ENCODE measurements around the gene FOXRED1. TPM values are rescaled to one million over a fixed set of nuclear protein-coding genes. Genes with fewer than 3 reads are reported as not detected.
"Not testable (repeated sequence)": the region's sequence is repeated elsewhere in the genome, so short reads cannot be mapped to it uniquely, and the experiment has no call there.

Gene FOXRED1
- total RNA-seq, 1 donor from 2014 or later: 47.8 TPM

DNA sequence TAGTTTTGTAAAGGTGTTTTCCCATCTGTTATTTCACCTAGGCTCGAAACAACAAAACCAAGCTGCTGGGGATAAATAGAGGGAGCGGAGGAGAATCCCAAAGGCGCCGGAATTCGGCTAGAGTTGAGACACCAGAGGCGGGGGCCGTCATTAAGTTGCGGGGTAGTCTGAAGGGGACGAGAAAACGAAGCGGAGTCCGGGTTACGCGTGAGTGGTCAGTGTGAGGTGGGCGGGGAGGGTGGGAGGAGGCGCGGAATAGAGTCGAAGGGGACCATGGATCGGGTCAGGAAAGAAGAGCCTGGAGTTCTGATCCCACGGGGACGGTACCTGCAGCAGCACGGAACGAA is 620 bp upstream of the FOXRED1 start:
- intact Hi-C loops (cut with micrococcal nuclease): loop anchor here (1.0 to 5.0 kb wide), 6 partner anchors 205 to 1646 kb away; partner anchors contain the start of genes CHEK1, STT3A, TBRG1 and TMEM218

GRCh38 chr11:126277322-126277721 is 8.4 kb downstream of the FOXRED1 start:
- intact Hi-C loops (cut with micrococcal nuclease): no loop called here

- intact Hi-C loops (cut with micrococcal nuclease): no loop called here
These were observed 8.8 kb downstream of the FOXRED1 start for GRCh38 chr11:126277780-126278179.

DNA sequence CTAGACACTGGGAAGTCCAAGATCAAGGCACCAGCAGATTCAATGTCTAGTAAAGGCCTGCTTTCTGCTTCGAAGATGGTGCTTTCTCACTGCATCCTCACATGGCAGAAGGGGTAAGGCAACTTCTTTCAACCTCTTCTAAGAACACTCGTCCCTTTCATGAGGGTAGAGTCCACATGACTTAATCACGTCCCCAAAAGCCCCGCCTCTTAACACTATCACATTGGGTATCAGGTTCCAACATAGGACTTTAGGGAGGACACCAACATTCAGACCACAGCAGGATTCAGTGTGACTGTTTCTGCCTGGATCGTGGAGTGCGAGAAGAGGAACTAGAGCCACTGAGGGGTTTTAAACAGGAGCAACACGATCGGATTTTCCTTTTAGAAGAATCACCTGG is 10.2 kb downstream of the FOXRED1 start:
- intact Hi-C loops (cut with micrococcal nuclease): no loop called here

- intact Hi-C loops (cut with micrococcal nuclease): loop anchor here (5.0 kb wide), 3 partner anchors 218 to 393 kb away; partner anchors contain the start of genes CDON, DDX25, HYLS1 and PUS3
These were observed 11.6 kb downstream of the FOXRED1 start for GRCh38 chr11:126280595-126280994.

DNA sequence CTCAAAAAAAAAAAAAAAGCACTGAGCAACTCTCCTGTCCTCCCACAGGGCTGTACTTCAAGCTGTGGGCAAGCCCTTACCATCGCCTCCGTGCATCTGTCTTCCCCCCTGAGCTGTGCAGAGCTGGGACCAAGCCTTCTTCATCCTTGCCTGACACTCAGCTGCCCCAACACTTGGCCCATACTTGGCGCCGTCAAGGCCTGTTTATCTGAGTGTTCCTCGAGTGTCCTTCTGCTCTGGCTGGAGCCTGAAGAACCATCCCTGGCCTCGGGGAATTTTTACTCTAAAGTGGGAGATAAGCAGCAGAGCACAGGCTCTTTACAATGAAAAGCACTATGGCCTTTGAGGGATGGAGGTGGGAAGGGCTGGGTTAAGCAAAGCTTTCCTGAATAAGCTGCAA is 12.3 kb downstream of the FOXRED1 start:
- intact Hi-C loops (cut with micrococcal nuclease): loop anchor here (5.0 kb wide), 3 partner anchors 219 to 394 kb away; partner anchors contain the start of genes CDON, DDX25, HYLS1 and PUS3

DNA sequence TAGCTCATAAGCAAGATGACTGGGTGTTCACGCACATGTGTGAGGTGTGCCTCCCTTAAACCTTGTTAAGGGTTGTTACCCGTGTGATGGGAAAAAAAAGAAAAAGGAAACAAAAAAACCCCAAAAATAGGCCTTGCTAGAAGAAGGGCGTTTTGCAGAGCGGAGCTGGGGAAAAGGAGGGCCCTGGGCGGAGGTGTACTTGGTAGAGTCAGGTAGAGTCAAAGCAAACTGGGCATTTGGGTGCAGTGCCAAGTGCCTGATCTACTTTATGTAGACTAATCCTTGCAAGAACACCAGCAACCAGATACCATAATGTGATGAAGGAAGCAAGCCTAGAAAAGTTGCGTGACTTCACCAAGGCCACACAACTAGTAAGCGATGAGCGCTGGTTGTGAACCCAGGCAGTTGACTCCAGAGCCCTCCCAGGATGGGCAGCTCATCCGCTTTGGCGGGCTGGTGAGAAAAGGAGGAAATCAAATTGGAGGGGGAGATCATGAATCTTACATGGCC is 12.8 kb downstream of the FOXRED1 start:
- intact Hi-C loops (cut with micrococcal nuclease): loop anchor here (5.0 kb wide), 3 partner anchors 219 to 394 kb away; partner anchors contain the start of genes CDON, DDX25, HYLS1 and PUS3

DNA sequence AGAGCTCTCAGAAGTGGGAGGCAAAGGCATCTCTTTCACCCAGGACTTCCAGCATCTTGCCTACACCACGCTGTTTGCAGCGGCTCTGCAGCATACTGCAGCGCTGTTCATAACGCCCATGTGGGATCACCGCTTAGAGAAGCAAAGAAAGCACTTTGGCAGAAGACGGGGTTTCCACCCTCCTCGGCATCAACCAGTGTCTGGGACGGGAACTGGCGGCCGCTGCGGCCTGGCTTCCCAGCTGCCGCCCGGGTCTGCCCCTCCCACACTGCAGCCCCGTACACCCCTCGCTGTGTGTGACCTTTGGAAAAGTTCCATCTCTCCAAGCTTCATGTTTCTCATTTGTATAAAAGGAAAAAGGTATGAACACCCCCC is 13.4 kb downstream of the FOXRED1 start:
- intact Hi-C loops (cut with micrococcal nuclease): loop anchor here (5.0 kb wide), 3 partner anchors 220 to 395 kb away; partner anchors contain the start of genes CDON, DDX25, HYLS1 and PUS3

- intact Hi-C loops (cut with micrococcal nuclease): loop anchor here (1.0 to 5.0 kb wide), 7 partner anchors 14 to 396 kb away; partner anchors contain the start of genes CDON, DCPS, DDX25 and FAM118B
These were observed 14.0 kb downstream of the FOXRED1 start, which contains the start of gene TIRAP for GRCh38 chr11:126282736-126283591. TIRAP (plus strand) TSS chr11:126283093; CDS start chr11:126290895, 7,802 bp downstream.

DNA sequence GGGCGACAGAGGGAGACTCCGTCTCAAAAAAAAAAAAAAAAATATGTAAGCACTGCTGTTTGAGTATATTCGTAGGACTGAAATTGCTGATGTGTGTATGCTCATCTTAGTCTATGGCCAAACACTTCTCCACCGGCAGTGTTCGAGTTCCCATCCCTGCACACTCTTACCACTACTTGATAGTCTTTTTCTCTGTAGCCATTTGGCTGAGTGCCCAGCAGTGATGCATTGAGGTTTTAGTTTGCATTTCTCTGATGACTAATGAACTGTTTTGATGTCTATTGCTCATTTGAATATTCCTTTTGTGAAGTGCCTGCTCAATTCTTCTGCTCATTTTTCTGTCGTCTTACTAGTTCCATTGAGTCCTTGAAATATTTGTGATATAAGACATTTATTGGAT is 15.9 kb downstream of the FOXRED1 start:
- intact Hi-C loops (cut with micrococcal nuclease): loop anchor here (5.0 kb wide), 3 partner anchors 223 to 398 kb away; partner anchors contain the start of genes CDON, DDX25, HYLS1 and PUS3

GRCh38 chr11:126288237-126288636 is 19.3 kb downstream of the FOXRED1 start:
- intact Hi-C loops (cut with micrococcal nuclease): no loop called here

DNA sequence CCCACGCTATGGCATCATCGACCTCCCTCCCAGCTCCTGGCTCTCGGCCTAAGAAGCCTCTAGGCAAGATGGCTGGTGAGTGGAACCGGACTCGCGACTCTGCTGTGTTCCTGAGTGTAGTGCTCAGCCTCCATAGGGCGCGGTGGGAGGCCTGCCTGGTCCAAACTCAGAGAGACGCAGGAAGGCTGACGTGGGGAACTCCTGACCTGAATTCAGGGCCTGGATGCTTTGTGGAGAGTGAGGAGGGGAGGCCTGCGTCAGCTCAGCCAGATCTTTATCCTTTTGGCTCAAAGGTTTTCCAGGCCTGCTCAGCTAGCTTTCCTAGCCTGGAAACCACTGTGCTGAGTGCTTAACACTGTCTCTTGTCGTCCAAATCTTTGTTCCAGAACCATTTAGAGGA is 21.9 kb downstream of the FOXRED1 start:
- intact Hi-C loops (cut with micrococcal nuclease): no loop called here

DNA sequence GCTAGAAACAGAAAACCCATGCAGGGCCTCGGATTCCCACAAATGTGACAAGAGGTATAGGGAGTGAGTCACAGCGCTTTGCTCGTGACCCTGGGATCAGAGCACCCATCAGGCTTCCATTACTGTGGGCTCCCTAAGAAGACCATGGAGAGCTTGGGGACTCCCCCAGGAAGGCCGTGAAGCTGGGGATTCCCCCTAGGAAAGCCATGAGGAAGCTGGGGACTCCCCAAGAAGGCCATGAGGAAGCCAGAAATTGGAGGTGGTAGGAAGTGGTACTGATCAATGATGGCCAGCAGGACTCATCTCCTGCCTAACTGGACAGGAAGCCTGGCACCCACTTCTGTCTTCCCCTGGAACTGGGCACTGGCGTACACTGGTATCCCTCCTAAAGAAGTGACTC is 24.8 kb downstream of the FOXRED1 start:
- intact Hi-C loops (cut with micrococcal nuclease): no loop called here

DNA sequence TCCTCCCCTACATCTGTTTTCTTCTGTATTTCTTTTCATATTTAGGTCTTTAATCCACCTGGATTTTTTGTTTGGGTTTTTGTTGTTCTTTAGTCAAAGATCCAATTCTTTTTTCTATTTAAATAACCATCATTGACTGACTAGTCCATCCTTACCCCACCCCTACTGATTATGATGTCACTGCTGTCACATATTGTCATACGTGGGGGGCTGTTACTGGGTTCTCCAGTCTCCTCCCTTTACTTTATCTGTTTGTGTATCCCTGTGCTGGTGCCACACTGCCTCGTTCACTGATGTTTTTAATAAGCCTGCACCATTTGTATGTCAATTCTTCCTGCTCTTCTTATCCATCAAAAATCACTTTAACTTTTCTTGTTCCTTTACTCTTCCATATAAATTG is 28.1 kb downstream of the FOXRED1 start:
- intact Hi-C loops (cut with micrococcal nuclease): no loop called here

DNA sequence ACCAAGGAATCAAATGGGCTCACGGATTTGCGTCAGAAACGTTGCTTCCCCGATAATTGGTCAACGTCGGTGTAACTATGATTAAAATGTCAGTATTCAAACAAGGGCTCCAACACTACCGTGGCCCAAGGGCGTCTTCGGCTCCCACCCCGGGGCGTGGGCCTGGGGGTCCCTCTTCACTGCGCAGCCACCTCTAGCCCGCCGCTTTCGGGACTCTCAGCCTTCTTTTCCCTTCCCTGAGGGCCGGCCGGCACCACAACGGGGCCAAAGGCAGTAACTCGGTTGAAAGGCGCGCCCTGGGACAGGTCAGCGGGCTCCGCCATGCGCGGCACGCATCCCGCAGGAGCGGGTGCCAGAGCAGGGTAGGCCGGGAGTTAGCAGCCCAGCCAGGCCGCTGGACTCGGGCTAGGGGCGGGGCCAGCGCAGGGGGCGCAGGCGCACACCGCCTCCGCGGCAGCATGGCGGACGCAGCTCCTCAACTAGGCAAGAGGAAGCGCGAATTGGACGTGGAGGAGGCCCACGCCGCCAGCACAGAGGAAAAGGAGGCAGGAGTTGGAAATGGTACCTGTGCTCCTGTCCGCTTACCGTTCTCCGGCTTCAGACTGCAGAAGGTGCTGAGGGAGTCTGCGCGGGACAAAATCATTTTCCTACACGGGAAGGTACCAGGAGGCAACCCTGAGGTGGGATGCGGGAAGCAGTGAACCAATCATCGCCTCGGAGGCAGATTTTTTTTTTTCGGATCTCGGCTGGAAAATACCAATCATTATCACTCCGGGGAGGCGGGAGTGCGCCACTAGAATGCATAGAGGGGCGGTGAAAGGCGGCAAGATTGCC is 34.9 kb downstream of the FOXRED1 start, which contains the start of gene DCPS:
TSS of gene DCPS (plus strand) at position 438 of the 834 bp plus-strand sequence. CDS start at position 459, 21 bp downstream.
- intact Hi-C loops (cut with micrococcal nuclease): loop anchor here (1.0 to 5.0 kb wide), 10 partner anchors 13 to 712 kb away; partner anchors contain the start of genes DDX25, FAM118B, FOXRED1 and PUS3

DNA sequence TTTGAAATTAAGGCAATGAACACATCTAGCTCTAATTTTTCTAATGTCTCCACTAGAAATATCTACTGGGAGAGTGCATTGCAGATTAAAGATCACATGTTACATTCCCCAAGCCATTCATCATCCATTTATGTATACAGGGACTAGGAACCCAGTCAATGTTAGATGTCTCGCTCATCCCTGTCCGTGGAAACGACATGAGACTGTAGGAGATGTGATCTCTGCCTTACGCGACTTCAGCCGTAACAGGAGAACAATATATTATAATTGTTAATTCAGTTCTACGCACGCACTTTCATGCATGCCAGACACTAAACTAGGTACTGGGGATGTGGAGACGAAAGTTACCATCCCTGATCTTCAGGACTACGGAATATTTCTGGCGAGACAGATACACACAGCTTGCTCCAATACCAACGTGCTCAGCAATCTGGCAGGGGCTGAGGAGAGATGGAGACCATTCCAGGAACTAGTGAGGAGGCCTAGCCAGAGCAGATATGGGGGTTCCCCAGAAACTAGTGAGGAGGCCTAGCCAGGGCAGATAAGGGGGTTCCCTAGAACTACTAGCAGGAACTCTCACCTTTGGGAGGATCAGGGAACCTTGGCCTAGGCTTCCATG is 35.6 kb downstream of the FOXRED1 start:
- intact Hi-C loops (cut with micrococcal nuclease): loop anchor here (1.0 to 5.0 kb wide), 9 partner anchors 13 to 712 kb away; partner anchors contain the start of genes DDX25, FAM118B, FOXRED1 and PUS3

- intact Hi-C loops (cut with micrococcal nuclease): no loop called here
These were observed 36.7 kb downstream of the FOXRED1 start for GRCh38 chr11:126305699-126306098.

DNA sequence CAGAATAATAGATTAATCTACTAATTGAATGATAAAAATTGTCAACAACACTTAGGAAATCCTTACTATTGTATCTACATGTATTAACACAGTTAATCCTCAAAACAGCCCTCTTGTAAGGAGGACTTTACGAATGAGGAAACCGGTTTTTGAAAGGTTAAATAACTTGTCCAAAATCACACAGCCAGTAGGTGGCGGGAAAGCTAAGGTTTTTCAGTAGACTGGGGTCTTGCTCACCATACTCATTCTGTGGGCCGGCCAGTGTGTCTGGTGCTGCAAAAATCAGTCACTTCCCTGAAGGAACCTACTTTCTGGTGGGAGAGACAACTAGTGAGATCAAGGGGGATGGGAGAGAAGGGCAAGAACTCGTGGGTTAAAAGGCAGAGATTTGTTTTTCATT is 38.8 kb downstream of the FOXRED1 start:
- intact Hi-C loops (cut with micrococcal nuclease): no loop called here

GRCh38 chr11:126308271-126308671 is 39.3 kb downstream of the FOXRED1 start:
- intact Hi-C loops (cut with micrococcal nuclease): no loop called here

DNA sequence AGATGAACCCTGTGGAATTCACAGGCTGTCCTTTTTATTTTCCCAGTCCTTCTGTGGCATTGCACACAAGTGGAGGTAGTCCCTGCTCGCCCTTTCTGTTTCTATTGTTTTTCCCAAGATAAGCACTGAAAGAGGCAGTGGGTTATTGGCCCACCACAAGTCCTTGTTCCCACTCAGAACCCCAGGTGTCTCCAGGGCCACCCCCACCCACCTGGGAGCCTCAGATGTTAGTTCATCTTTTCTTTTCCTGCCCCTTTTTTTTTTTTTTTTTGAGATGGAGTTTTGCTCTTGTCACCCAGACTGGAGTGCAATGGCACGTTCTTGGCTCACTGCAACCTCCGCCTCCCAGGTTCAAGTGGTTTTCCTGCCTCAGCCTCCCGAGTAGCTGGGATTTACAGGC is 39.8 kb downstream of the FOXRED1 start:
- intact Hi-C loops (cut with micrococcal nuclease): not testable (repeated sequence)
